ENCODE data around the gene EXOC4.

EXOC4 gene

DNA sequence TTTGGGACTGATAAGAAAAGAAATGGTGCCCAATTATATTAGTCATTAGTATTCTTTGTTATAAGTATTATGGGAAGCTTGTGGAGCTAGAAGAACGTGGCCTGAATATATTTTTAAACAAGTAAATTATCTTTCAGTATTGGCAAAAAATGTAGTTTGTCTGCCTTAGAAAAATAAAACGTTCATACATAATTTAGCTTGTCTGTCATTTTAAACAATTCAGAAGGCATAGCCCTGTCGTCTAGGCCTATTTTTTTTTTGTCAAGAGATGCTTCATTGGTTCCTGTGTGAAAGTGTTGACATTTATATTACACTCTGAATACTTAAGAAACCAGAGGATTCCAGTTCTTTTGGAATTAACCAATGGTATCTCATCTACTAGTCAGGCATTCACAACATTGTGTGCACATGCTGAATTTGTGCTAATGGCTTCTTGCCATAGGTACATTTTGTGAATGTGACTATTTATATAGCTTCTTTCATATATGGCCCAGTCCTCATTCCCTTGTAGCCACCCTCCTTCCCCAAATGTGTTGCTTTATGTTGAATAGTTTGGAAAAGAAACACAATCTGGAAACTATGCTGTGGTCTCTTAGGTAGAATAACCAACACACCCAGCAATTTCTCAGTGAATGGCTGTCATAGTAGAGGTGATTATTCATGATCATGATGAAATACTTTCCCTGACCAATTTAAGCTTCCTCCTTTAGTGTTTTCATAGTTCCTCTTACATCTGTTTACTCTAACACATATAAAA, 435.8 kb downstream of the EXOC4 start:
- Histone ChIP-seq H3K9ac (ENCODE audit: low read length in 5 of 5) (no peak overlapping the region), H3K4me3 (ENCODE audit: low read depth in 1 of 5, low read length in 5 of 5) (no peak overlapping the region), H3K36me3 (ENCODE audit: control insufficient read depth in 5 of 5, insufficient read depth in 5 of 5, low read length in 5 of 5) (no peaks in the 10 kb centered on the region), H3K4me1 (ENCODE audit: control insufficient read depth in 5 of 5, insufficient read depth in 5 of 5, low read length in 5 of 5) (peaks cover 0 to 22% (median 9%) of the 10 kb centered on the region in 5 donors), H3K27ac (ENCODE audit: low read depth, low read length) (no peak overlapping the region), H3K27me3 (ENCODE audit: control insufficient read depth in 5 of 5, insufficient read depth in 4 of 5, low read length in 5 of 5) (no peaks in the 10 kb centered on the region), H3K9me3 (ENCODE audit: control insufficient read depth in 5 of 5, low read length in 5 of 5) (no peaks in the 10 kb centered on the region)

DNA sequence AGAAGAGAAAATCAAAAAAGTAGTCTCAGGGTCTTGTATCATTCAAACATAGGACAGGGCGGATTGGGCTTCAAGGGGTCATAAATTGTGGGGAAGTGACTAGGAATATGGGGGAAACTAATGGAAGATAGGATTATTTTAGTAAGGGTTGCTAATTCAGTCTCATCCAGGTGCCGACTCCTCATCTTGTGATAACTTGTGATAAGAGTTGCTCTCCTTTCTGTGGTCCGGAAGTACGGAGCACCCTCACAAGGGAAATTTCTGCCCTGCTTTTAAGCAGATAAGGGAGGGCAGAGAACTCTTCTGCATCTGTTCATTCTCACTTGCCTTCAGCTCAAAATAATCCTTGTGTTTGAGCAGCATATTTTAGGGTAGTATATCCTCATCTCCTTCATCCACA, 437.9 kb downstream of the EXOC4 start:
- no peak overlapping the region for H3K9ac ChIP-seq (ENCODE audit: low read length in 5 of 5)
- H3K36me3 ChIP-seq (ENCODE audit: control insufficient read depth in 5 of 5, insufficient read depth in 5 of 5, low read length in 5 of 5): no peaks in the 10 kb centered on the region
- no peaks in the 10 kb centered on the region for H3K9me3 ChIP-seq (ENCODE audit: control insufficient read depth in 5 of 5, low read length in 5 of 5)
- peaks cover 0 to 26% (median 9%) of the 10 kb centered on the region in 5 donors for H3K4me1 ChIP-seq (ENCODE audit: control insufficient read depth in 5 of 5, insufficient read depth in 5 of 5, low read length in 5 of 5)
- no peaks in the 10 kb centered on the region for H3K27me3 ChIP-seq (ENCODE audit: control insufficient read depth in 5 of 5, insufficient read depth in 4 of 5, low read length in 5 of 5)
- no peak overlapping the region for H3K27ac ChIP-seq (ENCODE audit: low read depth, low read length)
- no peak overlapping the region for H3K4me3 ChIP-seq (ENCODE audit: low read depth in 1 of 5, low read length in 5 of 5)

DNA sequence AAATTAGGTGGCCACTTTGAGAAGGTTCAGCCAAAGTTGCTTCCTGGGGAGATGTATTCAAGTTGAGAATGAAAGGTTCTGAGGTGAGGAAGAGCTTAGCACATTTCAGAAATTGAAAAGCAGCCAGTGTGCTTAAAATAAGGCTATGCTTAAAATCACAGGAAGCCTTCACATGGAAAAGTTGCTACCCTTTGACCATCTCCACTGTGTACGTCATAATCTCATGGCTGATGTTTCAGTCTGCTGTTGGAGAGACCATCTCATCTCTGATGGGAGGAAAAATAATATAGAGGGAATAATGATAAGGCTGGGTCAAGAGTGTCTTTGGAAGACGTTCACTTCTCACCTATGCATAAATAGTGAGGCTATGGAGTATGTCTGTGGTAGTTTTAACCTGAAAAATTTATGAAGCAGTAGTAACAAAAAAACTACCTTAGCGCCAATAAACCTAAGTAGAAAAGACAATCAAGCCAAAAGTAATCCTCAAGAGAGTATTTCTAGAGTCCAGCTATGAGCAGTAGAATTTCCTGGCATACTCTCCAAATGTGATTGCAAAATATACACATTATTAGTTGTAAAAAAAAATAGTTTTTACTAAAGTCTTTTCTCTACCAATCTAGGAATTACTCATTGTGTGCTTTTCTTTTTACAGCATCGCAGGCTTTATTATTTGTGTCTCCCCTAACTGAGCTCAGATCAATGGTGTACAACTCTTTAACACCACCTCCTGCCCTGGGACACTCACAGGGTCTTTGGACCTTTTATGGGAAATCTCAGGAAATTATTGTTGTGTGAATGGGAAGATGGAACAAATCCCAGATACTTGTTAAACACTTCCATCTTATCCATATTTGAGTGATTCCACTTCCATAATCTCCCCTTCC, 439.1 kb downstream of the EXOC4 start:
- H3K27ac ChIP-seq (ENCODE audit: low read depth, low read length): peak overlapping the region; percentile 66
- H3K4me3 ChIP-seq (ENCODE audit: low read depth in 1 of 5, low read length in 5 of 5): peak overlapping the region in 1 of 5 donors; percentile 1
- H3K27me3 ChIP-seq (ENCODE audit: control insufficient read depth in 5 of 5, insufficient read depth in 4 of 5, low read length in 5 of 5): no peaks in the 10 kb centered on the region
- H3K9me3 ChIP-seq (ENCODE audit: control insufficient read depth in 5 of 5, low read length in 5 of 5): no peaks in the 10 kb centered on the region
- H3K4me1 ChIP-seq (ENCODE audit: control insufficient read depth in 5 of 5, insufficient read depth in 5 of 5, low read length in 5 of 5): peaks cover 0 to 30% (median 13%) of the 10 kb centered on the region in 5 donors
- H3K9ac ChIP-seq (ENCODE audit: low read length in 5 of 5): no peak overlapping the region
- no peaks in the 10 kb centered on the region for H3K36me3 ChIP-seq (ENCODE audit: control insufficient read depth in 5 of 5, insufficient read depth in 5 of 5, low read length in 5 of 5)

DNA sequence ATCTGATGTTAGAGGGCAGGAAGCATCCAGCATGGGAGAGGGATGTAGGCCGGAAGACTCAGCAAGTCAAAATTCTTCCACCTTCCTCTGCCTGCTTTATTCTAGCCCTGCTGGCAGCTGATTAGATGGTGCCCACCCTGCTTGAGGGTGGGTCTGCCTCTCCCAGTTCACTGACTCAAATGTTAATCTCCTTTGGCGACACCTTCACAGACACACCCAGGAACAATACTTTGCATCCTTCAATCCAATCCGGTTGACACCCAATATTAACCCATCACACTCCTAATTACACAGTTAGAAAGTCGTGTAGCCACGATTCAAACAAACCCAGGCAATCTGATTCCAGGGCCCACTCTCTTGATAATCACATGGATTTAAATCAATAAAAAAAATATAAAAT, 440.4 kb downstream of the EXOC4 start:
- Histone ChIP-seq H3K9me3 (ENCODE audit: control insufficient read depth in 5 of 5, low read length in 5 of 5) (no peaks in the 10 kb centered on the region), H3K9ac (ENCODE audit: low read length in 5 of 5) (no peak overlapping the region), H3K36me3 (ENCODE audit: control insufficient read depth in 5 of 5, insufficient read depth in 5 of 5, low read length in 5 of 5) (no peaks in the 10 kb centered on the region), H3K27ac (ENCODE audit: low read depth, low read length) (no peak overlapping the region), H3K4me3 (ENCODE audit: low read depth in 1 of 5, low read length in 5 of 5) (no peak overlapping the region), H3K27me3 (ENCODE audit: control insufficient read depth in 5 of 5, insufficient read depth in 4 of 5, low read length in 5 of 5) (no peaks in the 10 kb centered on the region), H3K4me1 (ENCODE audit: control insufficient read depth in 5 of 5, insufficient read depth in 5 of 5, low read length in 5 of 5) (peaks cover 0 to 30% (median 13%) of the 10 kb centered on the region in 5 donors)

DNA sequence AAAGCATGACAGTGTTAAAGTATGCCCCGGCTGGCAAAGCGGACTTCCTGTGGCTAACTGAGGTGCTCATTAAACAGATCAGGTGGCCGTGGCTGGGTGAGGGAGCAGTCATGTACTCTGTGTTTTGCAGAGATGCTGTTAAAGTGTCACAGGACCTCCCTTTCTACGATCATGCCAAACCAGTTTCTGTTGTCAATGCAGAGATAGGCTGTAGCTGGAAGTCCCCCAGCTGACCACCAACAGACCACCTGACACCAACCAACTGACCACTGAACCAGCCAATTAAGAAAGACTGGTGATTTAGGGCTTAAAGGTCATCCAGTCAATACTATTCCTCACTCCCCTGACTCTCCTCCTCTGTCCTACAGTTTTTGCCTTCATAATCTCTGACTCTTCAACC, 443.2 kb downstream of the EXOC4 start:
- peaks cover 0 to 26% (median 11%) of the 10 kb centered on the region in 5 donors for H3K4me1 ChIP-seq (ENCODE audit: control insufficient read depth in 5 of 5, insufficient read depth in 5 of 5, low read length in 5 of 5)
- H3K27ac ChIP-seq (ENCODE audit: low read depth, low read length): no peak overlapping the region
- no peaks in the 10 kb centered on the region for H3K9me3 ChIP-seq (ENCODE audit: control insufficient read depth in 5 of 5, low read length in 5 of 5)
- H3K9ac ChIP-seq (ENCODE audit: low read length in 5 of 5): no peak overlapping the region
- no peaks in the 10 kb centered on the region for H3K27me3 ChIP-seq (ENCODE audit: control insufficient read depth in 5 of 5, insufficient read depth in 4 of 5, low read length in 5 of 5)
- H3K4me3 ChIP-seq (ENCODE audit: low read depth in 1 of 5, low read length in 5 of 5): no peak overlapping the region
- H3K36me3 ChIP-seq (ENCODE audit: control insufficient read depth in 5 of 5, insufficient read depth in 5 of 5, low read length in 5 of 5): no peaks in the 10 kb centered on the region

DNA sequence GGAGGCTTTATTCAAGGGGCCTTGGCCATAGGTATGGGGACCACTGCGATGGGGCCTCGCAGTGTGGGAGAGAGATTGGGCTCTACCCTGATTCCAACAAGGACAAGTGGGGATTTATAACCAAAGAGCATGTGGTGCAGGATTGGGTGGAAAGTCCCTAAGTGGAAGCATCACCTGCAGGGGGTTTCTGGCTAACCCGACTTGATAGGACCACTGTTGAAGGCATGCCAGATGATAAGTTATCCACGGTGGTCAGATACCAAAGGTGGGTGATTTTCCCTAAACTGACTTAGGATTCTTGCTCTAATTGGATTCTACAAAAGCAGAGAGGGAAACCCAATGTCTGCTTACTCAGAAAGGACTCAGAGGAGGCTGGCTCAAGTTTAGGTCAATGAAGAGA, 444.7 kb downstream of the EXOC4 start:
- Histone ChIP-seq H3K9ac (ENCODE audit: low read length in 5 of 5) (no peak overlapping the region), H3K9me3 (ENCODE audit: control insufficient read depth in 5 of 5, low read length in 5 of 5) (no peaks in the 10 kb centered on the region), H3K4me1 (ENCODE audit: control insufficient read depth in 5 of 5, insufficient read depth in 5 of 5, low read length in 5 of 5) (peaks cover 0 to 15% (median 6%) of the 10 kb centered on the region in 5 donors), H3K27ac (ENCODE audit: low read depth, low read length) (no peak overlapping the region), H3K27me3 (ENCODE audit: control insufficient read depth in 5 of 5, insufficient read depth in 4 of 5, low read length in 5 of 5) (no peaks in the 10 kb centered on the region), H3K4me3 (ENCODE audit: low read depth in 1 of 5, low read length in 5 of 5) (no peak overlapping the region), H3K36me3 (ENCODE audit: control insufficient read depth in 5 of 5, insufficient read depth in 5 of 5, low read length in 5 of 5) (no peaks in the 10 kb centered on the region)

DNA sequence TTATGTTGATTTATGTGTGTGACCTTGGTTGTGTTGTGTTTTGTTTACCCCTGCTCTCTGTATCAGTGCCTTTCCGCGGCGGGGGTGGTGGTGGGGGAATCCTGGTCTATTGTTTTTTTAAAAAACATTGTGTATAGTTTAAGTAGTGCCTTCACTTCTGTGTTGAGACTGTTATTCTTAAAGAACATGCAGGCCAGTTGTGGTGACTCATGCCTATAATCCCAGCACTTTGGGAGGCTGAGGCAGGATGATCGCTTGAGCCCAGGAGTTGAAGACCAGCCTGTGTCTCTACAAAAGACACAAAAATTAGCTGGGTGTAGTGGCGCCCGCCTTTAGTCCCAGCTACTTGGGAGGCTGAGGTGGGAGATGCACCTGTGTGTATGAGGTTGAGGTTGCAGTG, 445.2 kb downstream of the EXOC4 start:
- Histone ChIP-seq H3K9ac (ENCODE audit: low read length in 5 of 5) (no peak overlapping the region), H3K9me3 (ENCODE audit: control insufficient read depth in 5 of 5, low read length in 5 of 5) (no peaks in the 10 kb centered on the region), H3K36me3 (ENCODE audit: control insufficient read depth in 5 of 5, insufficient read depth in 5 of 5, low read length in 5 of 5) (no peaks in the 10 kb centered on the region), H3K4me1 (ENCODE audit: control insufficient read depth in 5 of 5, insufficient read depth in 5 of 5, low read length in 5 of 5) (peaks cover 0 to 10% (median 4%) of the 10 kb centered on the region in 5 donors), H3K27me3 (ENCODE audit: control insufficient read depth in 5 of 5, insufficient read depth in 4 of 5, low read length in 5 of 5) (no peaks in the 10 kb centered on the region), H3K4me3 (ENCODE audit: low read depth in 1 of 5, low read length in 5 of 5) (no peak overlapping the region), H3K27ac (ENCODE audit: low read depth, low read length) (no peak overlapping the region)

DNA sequence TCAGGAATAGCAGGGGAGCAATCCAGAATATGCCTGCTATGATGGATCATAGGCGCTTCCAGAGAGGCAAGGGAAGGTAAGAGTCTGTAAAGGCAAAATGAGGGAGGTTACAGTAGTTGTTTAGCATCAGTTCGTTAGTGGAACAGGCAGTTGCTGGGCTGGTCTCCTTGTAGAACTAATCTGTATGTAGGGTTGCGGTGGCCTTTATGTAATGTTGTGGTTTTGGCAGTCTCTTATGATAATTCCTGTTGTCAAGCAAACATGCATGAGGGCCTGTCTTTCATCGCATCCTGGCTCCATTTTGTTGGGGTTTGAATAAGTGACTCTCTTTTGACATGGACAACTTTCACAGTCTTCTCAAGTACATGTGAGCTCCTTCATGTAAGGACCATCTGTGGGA, 446.5 kb downstream of the EXOC4 start:
- Histone ChIP-seq H3K4me3 (ENCODE audit: low read depth in 1 of 5, low read length in 5 of 5) (no peak overlapping the region), H3K4me1 (ENCODE audit: control insufficient read depth in 5 of 5, insufficient read depth in 5 of 5, low read length in 5 of 5) (peaks cover 0 to 10% (median 4%) of the 10 kb centered on the region in 5 donors), H3K36me3 (ENCODE audit: control insufficient read depth in 5 of 5, insufficient read depth in 5 of 5, low read length in 5 of 5) (no peaks in the 10 kb centered on the region), H3K27me3 (ENCODE audit: control insufficient read depth in 5 of 5, insufficient read depth in 4 of 5, low read length in 5 of 5) (no peaks in the 10 kb centered on the region), H3K27ac (ENCODE audit: low read depth, low read length) (no peak overlapping the region), H3K9me3 (ENCODE audit: control insufficient read depth in 5 of 5, low read length in 5 of 5) (no peaks in the 10 kb centered on the region), H3K9ac (ENCODE audit: low read length in 5 of 5) (no peak overlapping the region)

DNA sequence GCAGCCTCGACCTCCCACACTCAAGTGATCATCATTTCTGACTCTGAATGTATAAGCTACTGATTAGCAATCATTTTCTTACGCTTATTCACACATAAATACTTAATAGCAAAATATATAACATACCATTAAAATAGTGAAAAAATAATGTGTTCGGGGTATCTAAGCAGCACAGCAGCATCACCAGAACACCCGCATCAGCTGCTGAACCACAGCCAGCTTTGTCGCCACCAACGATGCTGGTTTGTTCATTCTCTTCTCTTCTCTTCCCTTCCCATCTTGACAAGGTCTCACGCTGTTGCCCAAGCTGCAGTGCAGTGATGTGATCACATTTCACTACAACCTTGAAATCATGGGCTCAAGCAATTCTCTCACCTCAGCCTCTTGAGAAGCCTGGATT, 449.2 kb downstream of the EXOC4 start:
- H3K4me3 ChIP-seq (ENCODE audit: low read depth in 1 of 5, low read length in 5 of 5): no peak overlapping the region
- no peaks in the 10 kb centered on the region for H3K36me3 ChIP-seq (ENCODE audit: control insufficient read depth in 5 of 5, insufficient read depth in 5 of 5, low read length in 5 of 5)
- H3K9me3 ChIP-seq (ENCODE audit: control insufficient read depth in 5 of 5, low read length in 5 of 5): no peaks in the 10 kb centered on the region
- no peak overlapping the region for H3K9ac ChIP-seq (ENCODE audit: low read length in 5 of 5)
- H3K27ac ChIP-seq (ENCODE audit: low read depth, low read length): no peak overlapping the region
- H3K27me3 ChIP-seq (ENCODE audit: control insufficient read depth in 5 of 5, insufficient read depth in 4 of 5, low read length in 5 of 5): no peaks in the 10 kb centered on the region
- H3K4me1 ChIP-seq (ENCODE audit: control insufficient read depth in 5 of 5, insufficient read depth in 5 of 5, low read length in 5 of 5): no peaks in the 10 kb centered on the region

DNA sequence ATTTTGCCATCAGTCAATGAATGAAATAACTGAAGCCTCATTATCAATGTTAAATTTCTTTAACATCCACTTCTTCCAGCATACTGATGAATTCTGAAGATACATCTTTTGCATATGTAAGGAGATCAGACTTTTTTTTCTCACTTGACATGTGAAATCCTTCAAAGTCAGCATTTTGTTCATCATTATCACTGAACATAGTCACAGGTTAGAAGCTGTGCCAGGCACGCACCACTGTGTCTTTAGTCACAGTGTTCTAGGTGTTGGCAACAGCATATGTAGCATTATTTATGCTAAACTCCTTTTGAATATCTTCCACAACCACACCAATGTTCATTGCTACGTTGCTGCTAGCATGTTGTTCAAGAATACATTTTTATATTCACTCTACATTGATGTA, 450.1 kb downstream of the EXOC4 start:
- no peaks in the 10 kb centered on the region for H3K9me3 ChIP-seq (ENCODE audit: control insufficient read depth in 5 of 5, low read length in 5 of 5)
- no peak overlapping the region for H3K9ac ChIP-seq (ENCODE audit: low read length in 5 of 5)
- H3K27me3 ChIP-seq (ENCODE audit: control insufficient read depth in 5 of 5, insufficient read depth in 4 of 5, low read length in 5 of 5): no peaks in the 10 kb centered on the region
- no peaks in the 10 kb centered on the region for H3K4me1 ChIP-seq (ENCODE audit: control insufficient read depth in 5 of 5, insufficient read depth in 5 of 5, low read length in 5 of 5)
- H3K36me3 ChIP-seq (ENCODE audit: control insufficient read depth in 5 of 5, insufficient read depth in 5 of 5, low read length in 5 of 5): no peaks in the 10 kb centered on the region
- H3K27ac ChIP-seq (ENCODE audit: low read depth, low read length): no peak overlapping the region
- H3K4me3 ChIP-seq (ENCODE audit: low read depth in 1 of 5, low read length in 5 of 5): no peak overlapping the region

Data from subcutaneous abdominal adipose tissue (tissue), 5 donors.